ENCODE results near the gene ZNF276. TPM values are rescaled to one million over a fixed set of nuclear protein-coding genes. Genes with fewer than 3 reads are reported as not detected.

Gene ZNF276
- total RNA-seq, 4 donors from 2014 or later: 6.4 to 41.5 (median 20.8) TPM

GRCh38 chr16:89729863-89730593 lies 8.7 kb downstream of the ZNF276 start:
- no peak for DNase-seq
- Histone ChIP-seq H3K4me1 (no peaks in the 10 kb centered on the region), H3K36me3 (no peaks in the 10 kb centered on the region), H3K9me3 (no peaks in the 10 kb centered on the region), H3K27me3 (no peaks in the 10 kb centered on the region), H3K27ac (no peak overlapping the region), H3K4me3 (no peak overlapping the region)
- TF ChIP-seq POLR2A (IDR thresholded peaks at IDR 0.05) (no peak), CTCF (IDR thresholded peaks at IDR 0.05) (no peak)
- intact Hi-C loops (cut with DNase I; ENCODE audit: low total_unique reads): no loop called here

GRCh38 chr16:89730610-89731234 lies 9.4 kb downstream of the ZNF276 start:
- intact Hi-C loops (cut with DNase I; ENCODE audit: low total_unique reads): no loop called here
- H3K27me3 ChIP-seq: no peaks in the 10 kb centered on the region
- H3K4me1 ChIP-seq: no peaks in the 10 kb centered on the region
- H3K36me3 ChIP-seq: no peaks in the 10 kb centered on the region
- no peaks in the 10 kb centered on the region for H3K9me3 ChIP-seq
- no peak overlapping the region for H3K27ac ChIP-seq
- H3K4me3 ChIP-seq: no peak overlapping the region
- TF ChIP-seq CTCF (IDR thresholded peaks at IDR 0.05) (no peak), POLR2A (IDR thresholded peaks at IDR 0.05) (no peak)
- no peak for DNase-seq

GRCh38 chr16:89732142-89732917 lies 11.0 kb downstream of the ZNF276 start:
- Histone ChIP-seq H3K27me3 (no peaks in the 10 kb centered on the region), H3K4me3 (no peak overlapping the region), H3K4me1 (no peaks in the 10 kb centered on the region), H3K36me3 (no peaks in the 10 kb centered on the region), H3K27ac (no peak overlapping the region), H3K9me3 (no peaks in the 10 kb centered on the region)
- intact Hi-C loops (cut with DNase I; ENCODE audit: low total_unique reads): no loop called here
- no peak for TF ChIP-seq CTCF (IDR thresholded peaks at IDR 0.05)
- TF ChIP-seq POLR2A (IDR thresholded peaks at IDR 0.05): no peak
- DNase-seq: no peak

GRCh38 chr16:89732918-89733242 lies 11.5 kb downstream of the ZNF276 start:
- no peaks in the 10 kb centered on the region for H3K27me3 ChIP-seq
- intact Hi-C loops (cut with DNase I; ENCODE audit: low total_unique reads): no loop called here
- DNase-seq: no peak
- no peak overlapping the region for H3K4me3 ChIP-seq
- TF ChIP-seq CTCF (IDR thresholded peaks at IDR 0.05) (no peak), POLR2A (IDR thresholded peaks at IDR 0.05) (no peak)
- no peaks in the 10 kb centered on the region for H3K36me3 ChIP-seq
- no peak overlapping the region for H3K27ac ChIP-seq
- no peaks in the 10 kb centered on the region for H3K9me3 ChIP-seq
- H3K4me1 ChIP-seq: no peaks in the 10 kb centered on the region

GRCh38 chr16:89733322-89733721 lies 12.0 kb downstream of the ZNF276 start:
- H3K4me1 ChIP-seq: no peaks in the 10 kb centered on the region
- no peaks in the 10 kb centered on the region for H3K9me3 ChIP-seq
- H3K27ac ChIP-seq: no peak overlapping the region
- H3K36me3 ChIP-seq: no peaks in the 10 kb centered on the region
- no peak for TF ChIP-seq CTCF (IDR thresholded peaks at IDR 0.05)
- TF ChIP-seq POLR2A (IDR thresholded peaks at IDR 0.05): no peak
- no peak overlapping the region for H3K4me3 ChIP-seq
- intact Hi-C loops (cut with DNase I; ENCODE audit: low total_unique reads): no loop called here
- no peaks in the 10 kb centered on the region for H3K27me3 ChIP-seq
- DNase-seq: no peak
